ENCODE data around the gene DNALI1. TPM values are rescaled to one million over a fixed set of nuclear protein-coding genes. Genes with fewer than 3 reads are reported as not detected.

Gene DNALI1
- polyA plus RNA-seq, 1 donor from 2014 or later = 33.5 TPM

GRCh38 chr1:37570528-37571334 is 14.0 kb downstream of the DNALI1 start:
- Histone ChIP-seq H3K9me2 (ENCODE audit: insufficient read depth, low read length) (no peaks in the 10 kb centered on the region), H3K9me3 (ENCODE audit: low read length) (no peaks in the 10 kb centered on the region), H2AFZ (ENCODE audit: low read depth, low read length) (no peak overlapping the region), H3K4me3 (ENCODE audit: low read length) (no peak overlapping the region), H3K9ac (ENCODE audit: low read length) (no peak overlapping the region), H3K36me3 (ENCODE audit: insufficient read depth, low read length) (peaks cover 11% of the 10 kb centered on the region), H3F3A (ENCODE audit: insufficient read depth, low read length, poor library complexity, severe bottlenecking) (no peaks in the 10 kb centered on the region), H3K27ac (ENCODE audit: low read length) (no peak overlapping the region), H3K4me2 (ENCODE audit: low read length) (no peak overlapping the region), H3K27me3 (ENCODE audit: insufficient read depth, low read depth, low read length) (no peaks in the 10 kb centered on the region), H3K79me2 (replicated peaks; ENCODE audit: insufficient read depth, low read length) (no peaks in the 10 kb centered on the region), H4K20me1 (ENCODE audit: insufficient read depth) (no peaks in the 10 kb centered on the region)
- TF ChIP-seq REST (IDR thresholded peaks at IDR 0.05; ENCODE audit: borderline replicate concordance) = no peak
- no peak for TF ChIP-seq POLR2AphosphoS5 (IDR thresholded peaks at IDR 0.05)
- no peak for TF ChIP-seq SMC3 (conservative IDR thresholded peaks at IDR 0.05; ENCODE audit: poor library complexity)
- TF ChIP-seq RAD21 (conservative IDR thresholded peaks at IDR 0.05) = no peak
- no peak for TF ChIP-seq MXI1 (conservative IDR thresholded peaks at IDR 0.05; ENCODE audit: poor library complexity, severe bottlenecking)
- no peak for TF ChIP-seq EP300 (conservative IDR thresholded peaks at IDR 0.05; ENCODE audit: poor library complexity, severe bottlenecking)
- TF ChIP-seq CTCF (IDR thresholded peaks at IDR 0.05; ENCODE audit: poor library complexity, severe bottlenecking) = no peak
- TF ChIP-seq TAF1 (IDR thresholded peaks at IDR 0.05; ENCODE audit: low read depth) = no peak
- TF ChIP-seq EZH2 (IDR thresholded peaks at IDR 0.05; ENCODE audit: borderline replicate concordance, insufficient read depth, low read length, poor library complexity, severe bottlenecking) = no peak

GRCh38 chr1:37574834-37575480 is 18.2 kb downstream of the DNALI1 start:
- no peaks in the 10 kb centered on the region for H3F3A ChIP-seq (ENCODE audit: insufficient read depth, low read length, poor library complexity, severe bottlenecking)
- H3K27me3 ChIP-seq (ENCODE audit: insufficient read depth, low read depth, low read length) = no peaks in the 10 kb centered on the region
- H3K9ac ChIP-seq (ENCODE audit: low read length) = no peak overlapping the region
- no peaks in the 10 kb centered on the region for H3K9me2 ChIP-seq (ENCODE audit: insufficient read depth, low read length)
- H2AFZ ChIP-seq (ENCODE audit: low read depth, low read length) = no peak overlapping the region
- no peaks in the 10 kb centered on the region for H3K9me3 ChIP-seq (ENCODE audit: low read length)
- H3K27ac ChIP-seq (ENCODE audit: low read length) = no peak overlapping the region
- no peaks in the 10 kb centered on the region for H3K36me3 ChIP-seq (ENCODE audit: insufficient read depth, low read length)
- H3K4me3 ChIP-seq (ENCODE audit: low read length) = no peak overlapping the region
- H3K79me2 ChIP-seq (replicated peaks; ENCODE audit: insufficient read depth, low read length) = no peaks in the 10 kb centered on the region
- H4K20me1 ChIP-seq (ENCODE audit: insufficient read depth) = no peaks in the 10 kb centered on the region
- H3K4me2 ChIP-seq (ENCODE audit: low read length) = no peak overlapping the region
- TF ChIP-seq REST (IDR thresholded peaks at IDR 0.05; ENCODE audit: borderline replicate concordance) (no peak), EZH2 (IDR thresholded peaks at IDR 0.05; ENCODE audit: borderline replicate concordance, insufficient read depth, low read length, poor library complexity, severe bottlenecking) (no peak), SMC3 (conservative IDR thresholded peaks at IDR 0.05; ENCODE audit: poor library complexity) (no peak), CTCF (IDR thresholded peaks at IDR 0.05; ENCODE audit: poor library complexity, severe bottlenecking) (no peak), POLR2AphosphoS5 (IDR thresholded peaks at IDR 0.05) (no peak), EP300 (conservative IDR thresholded peaks at IDR 0.05; ENCODE audit: poor library complexity, severe bottlenecking) (no peak), RAD21 (conservative IDR thresholded peaks at IDR 0.05) (no peak), MXI1 (conservative IDR thresholded peaks at IDR 0.05; ENCODE audit: poor library complexity, severe bottlenecking) (no peak), TAF1 (IDR thresholded peaks at IDR 0.05; ENCODE audit: low read depth) (no peak)

Data from neural cell (in vitro differentiated cells).